HEK293T (cell line): ENCODE data around the gene IGDCC3.
"Not testable (repeated sequence)": the region's sequence is repeated elsewhere in the genome, so short reads cannot be mapped to it uniquely, and the experiment has no call there.

Experiments used
- CTCF ChIA-PET: fragments of 350-600 bp; formaldehyde crosslinking; extraction: SDS; loops from one replicate; lab custom pipeline; 2021; ENCODE audit warnings: antibody characterized with exemption, inconsistent platforms; lab: Yijun Ruan, JAX
- POLR2A ChIA-PET: fragments of 350-600 bp; formaldehyde crosslinking; extraction: SDS; loops from one replicate; lab custom pipeline; 2020; ENCODE audit warnings: antibody characterized with exemption, inconsistent platforms; lab: Yijun Ruan, JAX
- DNase-seq: peaks from one replicate; pipeline ENCODE4 v3.0.0; 2012; ENCODE audit warnings: mixed read lengths; ENCODE audit errors: extremely low spot score
- ARNT ChIP-seq: fragments of 450-650 bp; IDR thresholded peaks from 2 replicates; pipeline ENCODE4 v1.6.1; 2017; ENCODE audit warnings: mild to moderate bottlenecking
- BHLHE40 ChIP-seq: fragments of 450-650 bp; IDR thresholded peaks from 2 replicates; pipeline ENCODE4 v1.6.1; 2016; ENCODE audit warnings: mild to moderate bottlenecking, moderate library complexity, borderline replicate concordance
- CTBP1 ChIP-seq: fragments of 450-650 bp; IDR thresholded peaks from 2 replicates; pipeline ENCODE4 v1.6.1; 2016; ENCODE audit warnings: borderline replicate concordance
- ELF4 ChIP-seq: fragments of 450-650 bp; IDR thresholded peaks from 2 replicates; pipeline ENCODE4 v1.6.1; 2017; ENCODE audit warnings: antibody characterized with exemption
- FOXA1 ChIP-seq: fragments of 450-650 bp; IDR thresholded peaks from 2 replicates; pipeline ENCODE4 v1.6.1; 2016; ENCODE audit warnings: mild to moderate bottlenecking
- FOXK2 ChIP-seq: fragments of 450-650 bp; IDR thresholded peaks from 2 replicates; pipeline ENCODE4 v1.6.1; 2016; ENCODE audit warnings: mild to moderate bottlenecking
- FOXM1 ChIP-seq: fragments of 450-650 bp; IDR thresholded peaks from 2 replicates; pipeline ENCODE4 v1.6.1; 2017; ENCODE audit warnings: mild to moderate bottlenecking, borderline replicate concordance
- HDGF ChIP-seq: fragments of 450-650 bp; IDR thresholded peaks from 2 replicates; pipeline ENCODE4 v1.6.1; 2017; ENCODE audit warnings: antibody characterized with exemption, borderline replicate concordance
- L3MBTL2 ChIP-seq: fragments of 450-650 bp; conservative IDR thresholded peaks from 2 replicates; pipeline ENCODE4 v1.6.1; 2016; ENCODE audit warnings: mild to moderate bottlenecking
- LEF1 ChIP-seq: fragments of 450-650 bp; IDR thresholded peaks from 2 replicates; pipeline ENCODE4 v1.6.1; 2017; ENCODE audit warnings: mild to moderate bottlenecking, borderline replicate concordance
- NFRKB ChIP-seq: fragments of 450-650 bp; IDR thresholded peaks from 2 replicates; pipeline ENCODE4 v1.6.1; 2016; ENCODE audit warnings: mild to moderate bottlenecking, moderate library complexity
- SP1 ChIP-seq: fragments of 450-650 bp; IDR thresholded peaks from 2 replicates; pipeline ENCODE4 v1.6.1; 2017
- SUZ12 ChIP-seq: fragments of 450-650 bp; IDR thresholded peaks from 2 replicates; pipeline ENCODE4 v1.6.1; 2016; ENCODE audit warnings: mild to moderate bottlenecking
- TARDBP ChIP-seq: fragments of 450-650 bp; IDR thresholded peaks from 2 replicates; pipeline ENCODE4 v1.6.1; 2016
- ZNF384 ChIP-seq: fragments of 450-650 bp; IDR thresholded peaks from 2 replicates; pipeline ENCODE4 v1.6.1; 2016
- TF ChIP-seq, protein P1 (sequence below): fragments of 450-650 bp; IDR thresholded peaks from 2 replicates; pipeline ENCODE4 v1.6.1; 2016

IGDCC3 gene

DNA sequence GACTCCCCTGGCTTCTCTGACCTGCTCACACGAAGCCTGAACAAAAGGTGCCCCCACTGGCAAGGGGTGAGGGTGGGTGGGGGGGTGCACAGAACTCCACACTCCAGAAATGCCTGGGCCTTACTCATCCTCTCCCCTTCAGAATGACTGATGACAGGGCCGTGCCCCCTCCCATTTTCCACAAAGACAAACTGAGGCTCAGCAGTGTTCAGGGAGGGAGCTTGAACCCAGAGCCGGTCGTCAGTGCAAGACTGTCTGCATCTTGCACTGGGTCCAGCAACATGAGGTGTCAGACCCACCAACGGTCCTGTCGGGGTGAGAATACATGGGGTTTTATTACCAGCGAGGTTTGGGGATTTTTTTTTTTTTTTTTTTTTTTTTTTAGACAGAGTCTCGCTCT lies 15.3 kb downstream of the IGDCC3 start:
- POLR2A ChIA-PET, result no interaction called here
- CTCF ChIA-PET, result no interaction called here

DNA sequence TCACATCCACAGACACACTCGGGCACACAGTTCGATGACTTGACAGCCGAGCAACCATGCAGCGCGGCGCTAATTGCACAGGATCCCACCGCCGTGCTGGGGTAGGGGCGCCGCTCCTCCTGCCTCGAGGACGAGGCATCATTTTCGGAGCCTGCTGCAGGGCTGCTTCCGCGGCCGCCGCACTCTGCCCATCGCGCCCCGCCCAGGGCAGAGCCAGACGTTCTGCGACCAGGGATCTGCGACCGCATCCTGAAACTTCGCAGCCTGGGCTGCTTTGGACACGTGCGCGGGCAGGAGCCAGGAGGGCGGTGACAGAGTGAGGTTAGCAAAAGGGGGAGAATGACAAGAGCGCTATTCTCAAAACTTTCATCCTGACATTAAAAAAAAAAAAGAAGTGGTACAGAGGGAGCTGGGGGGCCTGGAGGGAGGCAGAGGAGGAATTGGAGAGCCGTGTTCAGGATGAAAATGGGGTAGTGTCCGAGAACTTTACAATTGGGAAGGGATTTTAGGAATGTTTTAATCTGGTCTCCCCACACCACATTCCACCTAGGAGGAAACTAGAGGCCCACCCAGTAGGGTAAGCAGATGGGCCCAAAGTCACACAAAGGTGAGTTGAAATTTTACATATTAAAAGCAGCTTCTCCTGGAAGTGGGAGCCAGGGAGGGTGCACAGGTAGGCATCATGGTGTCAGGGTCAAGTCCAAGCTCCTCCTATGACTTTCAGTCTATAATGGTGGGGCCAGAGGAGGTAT lies 15.9 kb downstream of the IGDCC3 start:
- CTCF ChIA-PET, result no interaction called here
- no peak for DNase-seq
- POLR2A ChIA-PET, result no interaction called here
- no peak for TF ChIP-seq SUZ12
- TF ChIP-seq, protein P1, sequence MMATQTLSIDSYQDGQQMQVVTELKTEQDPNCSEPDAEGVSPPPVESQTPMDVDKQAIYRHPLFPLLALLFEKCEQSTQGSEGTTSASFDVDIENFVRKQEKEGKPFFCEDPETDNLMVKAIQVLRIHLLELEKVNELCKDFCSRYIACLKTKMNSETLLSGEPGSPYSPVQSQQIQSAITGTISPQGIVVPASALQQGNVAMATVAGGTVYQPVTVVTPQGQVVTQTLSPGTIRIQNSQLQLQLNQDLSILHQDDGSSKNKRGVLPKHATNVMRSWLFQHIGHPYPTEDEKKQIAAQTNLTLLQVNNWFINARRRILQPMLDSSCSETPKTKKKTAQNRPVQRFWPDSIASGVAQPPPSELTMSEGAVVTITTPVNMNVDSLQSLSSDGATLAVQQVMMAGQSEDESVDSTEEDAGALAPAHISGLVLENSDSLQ, result no peak
- TF ChIP-seq TARDBP, result no peak
- no peak for TF ChIP-seq NFRKB

More for the DNA sequence above, 15.3 kb downstream of the IGDCC3 start:
- DNase-seq, result no peak
- TF ChIP-seq FOXK2 (no peak), ARNT (no peak), L3MBTL2 (no peak), BHLHE40 (no peak), LEF1 (no peak), TARDBP (no peak), NFRKB (no peak), FOXM1 (no peak), ELF4 (no peak)

DNA sequence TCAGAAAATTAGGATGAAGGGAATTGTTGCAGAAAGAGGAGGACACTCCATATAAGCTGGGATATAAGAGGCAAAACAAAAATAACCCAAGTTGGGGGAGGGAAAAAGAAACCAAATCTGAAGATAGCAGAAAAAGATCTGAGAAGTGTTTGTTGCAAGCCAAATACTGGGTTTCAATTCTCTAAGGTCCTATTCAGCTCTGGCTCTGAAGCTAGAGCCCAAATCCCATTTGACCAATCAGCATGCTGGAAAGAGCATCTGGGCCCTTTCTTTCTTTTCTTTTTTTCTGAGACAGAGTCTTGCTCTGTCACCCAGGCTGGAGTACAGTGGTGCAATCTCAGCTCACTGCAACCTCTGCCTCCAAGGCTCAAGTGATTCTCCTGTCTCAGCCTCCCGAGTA lies 17.3 kb downstream of the IGDCC3 start:
- ChIA-PET CTCF (no interaction called here), POLR2A (interaction anchor here (0.6 to 1.2 kb wide), 2 partner anchors 16 to 24 kb away, joined by 3 to 4 read pairs; no protein-coding TSS in a partner anchor)
- TF ChIP-seq HDGF (no peak), BHLHE40 (no peak), LEF1 (no peak), ELF4 (no peak)
- DNase-seq, result no peak

DNA sequence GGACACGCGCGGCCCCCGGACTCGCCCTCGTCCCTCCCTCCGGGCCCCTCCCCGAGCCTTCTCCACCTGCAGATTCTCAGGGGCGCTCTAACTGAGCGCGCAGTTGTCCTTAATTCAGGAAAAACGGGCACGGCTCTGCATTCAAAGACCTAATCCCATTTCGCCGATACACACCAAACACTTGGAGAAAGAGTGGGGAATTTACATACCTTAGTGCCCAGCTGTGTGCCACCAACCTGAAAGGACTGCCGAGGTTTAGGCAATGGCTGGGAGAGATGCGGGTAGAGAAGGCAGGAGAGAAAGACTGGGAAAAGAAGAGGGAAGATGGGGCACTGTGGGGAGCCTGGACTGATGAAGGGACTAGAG lies 21.8 kb downstream of the IGDCC3 start:
- ChIA-PET POLR2A (no interaction called here), CTCF (no interaction called here)
- no peak for DNase-seq
- TF ChIP-seq ARNT (no peak), L3MBTL2 (no peak), FOXK2 (no peak), CTBP1 (no peak), NFRKB (no peak), FOXA1 (no peak)

DNA sequence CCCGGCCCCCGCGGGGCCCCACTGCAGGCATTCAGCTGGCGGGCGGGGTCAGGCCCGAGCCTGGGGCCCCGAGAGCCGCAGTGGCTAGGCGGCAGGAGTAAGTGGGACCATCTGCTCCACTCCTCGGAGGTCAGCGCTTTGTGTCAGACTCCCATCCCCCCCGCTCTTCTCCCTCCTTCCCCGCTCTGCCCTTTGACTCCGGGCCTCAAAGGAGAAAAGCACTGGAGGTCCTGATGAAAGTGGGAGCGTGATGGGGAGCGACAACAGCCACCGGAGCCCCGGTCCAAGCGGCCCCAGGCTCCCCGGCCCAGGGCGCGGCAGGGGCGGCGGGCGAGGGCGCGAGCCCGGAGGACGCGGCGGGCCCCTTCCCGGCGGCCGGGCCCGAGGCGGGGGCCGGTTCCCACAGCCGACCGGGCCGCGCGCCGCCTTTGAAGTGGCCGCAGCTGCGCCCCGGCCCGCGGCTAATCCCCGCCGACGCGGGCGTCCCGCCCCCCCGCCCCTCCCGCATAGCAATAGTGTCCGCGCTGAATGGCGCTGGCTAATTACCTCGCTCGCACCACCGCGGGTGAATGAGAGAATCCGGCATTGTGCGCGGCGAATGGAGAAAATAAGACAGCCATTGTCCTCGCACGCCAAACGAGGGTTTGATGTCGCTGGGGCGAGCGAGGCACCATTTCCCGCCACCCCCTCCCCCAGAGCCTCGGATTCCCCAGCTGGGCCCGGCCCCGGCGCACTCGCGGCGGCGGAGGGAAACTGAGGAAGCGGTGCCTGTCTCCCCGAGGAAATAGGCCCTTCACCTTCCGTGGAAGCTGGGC lies 22.4 kb downstream of the IGDCC3 start:
- no peak for DNase-seq
- POLR2A ChIA-PET, result no interaction called here
- CTCF ChIA-PET, result no interaction called here
- TF ChIP-seq FOXA1 (no peak), ELF4 (no peak), SP1 (no peak), CTBP1 (no peak), BHLHE40 (no peak), HDGF (no peak), SUZ12 (no peak), FOXM1 (no peak), L3MBTL2 (no peak)

DNA sequence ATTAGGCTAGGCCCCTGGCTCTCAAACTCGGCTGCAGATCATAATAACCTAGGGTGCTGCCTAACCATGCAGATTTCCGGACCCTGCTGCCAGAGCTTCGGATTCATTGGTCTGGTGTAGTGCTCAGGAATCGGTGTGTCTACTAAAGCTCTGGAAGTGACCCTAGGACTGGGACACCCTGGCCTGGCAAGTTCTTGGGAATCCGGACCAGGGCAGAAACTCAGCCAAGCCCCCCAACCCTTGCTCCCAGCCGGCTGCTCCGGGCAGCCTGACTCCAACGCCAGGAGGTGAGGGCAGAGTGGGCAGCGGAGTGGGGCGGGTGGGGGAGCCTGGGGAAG lies 23.0 kb downstream of the IGDCC3 start:
- POLR2A ChIA-PET, result no interaction called here
- CTCF ChIA-PET, result no interaction called here
- TF ChIP-seq HDGF (no peak), SUZ12 (no peak), L3MBTL2 (no peak), ZNF384 (no peak), TARDBP (no peak), ELF4 (no peak)
- TF ChIP-seq, protein P1, result no peak
- DNase-seq, result no peak

DNA sequence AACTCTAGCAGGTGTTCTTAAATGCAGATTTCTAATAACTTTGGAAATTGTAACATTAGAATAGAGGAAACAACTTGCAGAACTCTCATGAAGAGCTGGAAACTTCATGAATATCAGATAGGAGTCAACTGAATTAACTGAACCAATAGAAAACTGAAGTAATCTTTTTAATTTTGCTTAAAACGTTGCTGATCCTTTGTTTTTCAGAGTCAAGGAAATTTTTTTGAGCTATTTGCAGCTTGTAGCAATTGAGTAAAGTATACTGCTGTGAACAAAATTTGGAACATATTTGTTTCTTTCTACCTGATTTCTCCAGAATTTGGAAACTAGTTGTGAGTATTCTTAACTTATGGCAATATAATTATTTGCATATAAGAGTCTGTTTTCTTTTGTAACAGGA lies 25.8 kb downstream of the IGDCC3 start:
- POLR2A ChIA-PET, DNase-seq: not testable (repeated sequence)
- CTCF ChIA-PET, result interaction anchor here (1.0 kb wide), 1 partner anchor 33 kb away, joined by 6 read pairs; no protein-coding TSS in a partner anchor

DNA sequence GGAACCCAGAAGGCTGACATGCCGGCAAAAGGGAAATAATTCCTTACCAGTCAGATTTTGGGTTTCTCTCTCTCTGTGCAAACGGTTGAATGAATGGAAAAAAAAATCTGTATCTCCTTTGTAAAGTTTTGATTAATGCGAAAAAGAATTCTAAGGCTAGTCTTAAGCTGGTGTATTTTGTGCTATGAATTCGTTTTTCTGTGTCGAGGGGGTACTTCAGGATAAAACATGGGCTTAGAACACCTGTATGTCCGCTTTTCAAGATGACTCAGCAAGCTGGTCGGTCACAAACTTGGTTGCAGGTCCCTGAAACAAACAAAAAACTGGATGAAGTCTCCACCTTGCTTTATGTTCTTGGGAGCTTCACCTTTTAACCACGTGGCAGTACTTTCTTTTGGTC lies 28.5 kb downstream of the IGDCC3 start:
- CTCF ChIA-PET, result no interaction called here
- no peak for TF ChIP-seq LEF1
- TF ChIP-seq NFRKB, result no peak
- POLR2A ChIA-PET, result interaction anchor here (0.8 kb wide), 1 partner anchor 45 kb away, joined by 3 read pairs; the partner anchor contains the start of gene RNU5B-1
- DNase-seq, result no peak

DNA sequence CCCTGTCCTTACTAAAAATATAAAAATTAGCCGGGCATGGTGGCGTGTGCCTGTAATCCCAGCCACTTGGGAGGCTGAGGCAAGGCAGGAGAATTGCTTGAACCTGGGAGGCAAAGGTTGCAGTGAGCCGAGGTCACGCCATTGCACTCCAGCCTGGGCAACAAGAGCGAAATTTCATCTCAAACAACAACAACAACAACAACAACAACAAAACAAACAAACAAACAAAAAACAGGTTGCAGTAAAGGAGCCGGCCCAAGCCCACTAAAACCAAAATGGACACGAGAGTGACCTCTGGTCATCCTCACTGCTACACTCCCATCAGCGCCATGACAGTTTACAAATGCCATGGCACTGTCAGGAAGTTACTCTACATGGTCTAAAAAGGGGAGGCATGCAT lies 30.0 kb downstream of the IGDCC3 start:
- POLR2A ChIA-PET, DNase-seq, CTCF ChIA-PET: not testable (repeated sequence)
